NCI-H345 treated with DMSO at 0.1 percent for 48 hours (cell line): Measurements from ENCODE around the gene ANKRD42.

ENCODE experiments used
- DNase-seq: peaks from one replicate; lab custom pipeline; 2025; ENCODE audit not compliant: unreplicated experiment; lab: John Stamatoyannopoulos, UW

ANKRD42 gene

DNA sequence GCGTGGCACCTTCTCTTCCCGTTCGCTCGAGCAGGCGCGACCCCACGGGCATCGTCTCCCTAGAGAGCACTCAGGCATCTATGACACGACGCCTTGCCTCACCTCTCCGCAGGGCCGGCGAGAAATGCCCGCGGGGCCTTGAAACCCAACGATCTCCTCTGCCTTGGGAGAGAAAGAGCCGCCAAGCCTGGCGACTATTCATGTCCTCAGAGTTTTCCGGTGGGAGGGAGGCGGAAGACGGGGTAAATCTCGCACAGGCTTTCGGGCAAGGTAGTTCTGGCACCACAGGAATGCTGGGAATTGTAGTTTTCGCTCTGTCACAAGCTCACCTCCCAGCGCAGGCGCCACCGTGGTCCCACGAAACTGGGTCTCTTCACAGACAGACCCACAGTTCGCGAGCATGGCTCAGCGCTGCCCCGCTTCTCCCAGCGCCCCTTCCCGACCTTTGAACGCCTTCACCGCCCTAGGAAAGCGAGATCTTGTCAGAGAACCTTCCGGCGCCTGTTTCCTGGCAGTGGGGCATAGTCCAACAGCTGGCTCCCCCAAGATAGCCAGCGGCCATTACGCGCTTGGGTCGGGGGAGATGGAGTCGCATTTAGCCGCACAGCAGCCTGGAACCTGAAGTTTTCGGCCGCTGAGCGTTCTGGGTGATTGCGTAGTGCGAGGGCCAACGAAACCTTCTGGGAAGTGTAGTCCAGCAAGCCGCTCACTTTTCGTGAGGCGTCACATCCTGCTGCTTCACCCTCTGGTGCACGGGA, 92.4 kb downstream of the ANKRD42 start, which contains the start of gene CCDC90B:
Gene CCDC90B (minus strand): TSS at position 597 of the 758 bp plus-strand sequence. CDS start 395 bp downstream, at position 202.
- DNase-seq: peak; percentile 97

GRCh38 chr11:83287631-83288030, 94.1 kb downstream of the ANKRD42 start:
- no peak for DNase-seq

DNA sequence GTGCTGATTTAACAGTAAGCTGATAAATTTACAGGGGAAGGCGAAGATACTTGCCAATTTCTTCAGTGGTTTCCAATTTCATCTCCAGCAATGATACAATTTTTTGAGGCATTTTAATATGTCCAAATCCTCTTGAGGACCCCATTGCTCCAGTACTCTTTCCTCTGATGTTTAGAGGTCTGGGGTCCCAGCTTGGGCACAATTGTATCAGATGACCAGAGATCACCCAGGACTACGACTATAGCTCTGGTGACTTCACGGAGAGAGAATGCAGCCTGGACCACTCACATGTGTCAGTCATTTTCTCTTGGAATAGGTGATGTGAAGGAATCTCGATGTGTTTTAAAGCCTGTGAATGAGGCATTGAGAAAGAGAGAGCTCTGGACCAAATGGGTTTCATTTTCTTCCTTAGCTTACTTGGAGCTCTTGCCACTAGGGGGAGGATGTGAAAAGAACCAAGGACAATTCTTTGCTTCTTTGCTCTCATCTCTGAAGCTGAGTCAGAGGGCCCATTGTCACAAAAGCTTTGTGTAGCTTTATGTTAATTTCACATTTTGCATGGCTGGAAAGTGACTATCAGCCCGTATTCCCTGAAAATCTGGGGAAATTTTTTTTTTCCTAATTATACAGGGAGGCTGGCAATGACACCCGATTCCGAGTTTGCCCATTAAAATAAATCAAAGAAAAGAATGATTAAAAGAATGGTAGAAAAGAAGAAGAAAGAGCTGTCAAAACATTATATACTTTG, 99.4 kb downstream of the ANKRD42 start:
- peak; percentile 7 for DNase-seq

GRCh38 chr11:83293457-83293774, 99.9 kb downstream of the ANKRD42 start:
- no peak for DNase-seq

DNA sequence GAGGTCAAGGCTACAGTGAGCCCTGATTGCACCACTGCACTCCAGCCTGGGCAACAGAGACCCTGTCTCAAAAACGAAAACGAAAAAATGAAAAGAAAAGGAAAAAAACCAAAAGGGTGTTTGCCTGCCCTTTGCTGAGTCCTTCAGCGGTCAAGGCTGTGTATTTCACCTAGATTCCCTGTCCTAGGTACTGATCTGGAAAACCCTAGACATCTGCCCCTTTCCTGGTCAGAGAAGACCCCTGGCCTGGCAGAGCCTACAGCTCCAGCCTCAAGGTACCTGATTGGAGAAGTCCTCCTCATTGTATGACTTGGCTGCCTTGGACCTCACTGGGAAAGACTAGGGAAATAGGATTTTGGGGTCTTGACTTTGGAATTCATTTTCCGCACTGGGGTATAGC, 100.7 kb downstream of the ANKRD42 start:
- no peak for DNase-seq
